Suprapubic skin (tissue), 4 donors: Measurements from ENCODE around the gene ARPC4.

Experiments
- POLR2A ChIP-seq, 2 donors: fragments of 450-650 bp; IDR thresholded peaks; one replicate each; pipeline ENCODE4 v1.6.1; 2017; ENCODE audit warnings: antibody characterized with exemption in 2 of 2, mild to moderate bottlenecking in 2 of 2, moderate library complexity in 2 of 2
- POLR2AphosphoS5 ChIP-seq, 3 donors: sonication (generic); formaldehyde crosslinking; IDR thresholded peaks; one replicate each; pipeline ENCODE4 v1.6.1; 2017; ENCODE audit warnings: antibody characterized with exemption in 3 of 3
- TF ChIP-seq, protein P1 (sequence below), 2 donors: fragments of 200-600 bp in 1 of 2; fragments of 450-650 bp in 1 of 2; sonication (generic) in 1 of 2; IDR thresholded peaks; one replicate each; pipeline ENCODE4 v1.5.1; 2016 to 2019; ENCODE audit warnings: antibody characterized with exemption in 2 of 2, mild to moderate bottlenecking in 1 of 2, moderate library complexity in 1 of 2

DNA sequence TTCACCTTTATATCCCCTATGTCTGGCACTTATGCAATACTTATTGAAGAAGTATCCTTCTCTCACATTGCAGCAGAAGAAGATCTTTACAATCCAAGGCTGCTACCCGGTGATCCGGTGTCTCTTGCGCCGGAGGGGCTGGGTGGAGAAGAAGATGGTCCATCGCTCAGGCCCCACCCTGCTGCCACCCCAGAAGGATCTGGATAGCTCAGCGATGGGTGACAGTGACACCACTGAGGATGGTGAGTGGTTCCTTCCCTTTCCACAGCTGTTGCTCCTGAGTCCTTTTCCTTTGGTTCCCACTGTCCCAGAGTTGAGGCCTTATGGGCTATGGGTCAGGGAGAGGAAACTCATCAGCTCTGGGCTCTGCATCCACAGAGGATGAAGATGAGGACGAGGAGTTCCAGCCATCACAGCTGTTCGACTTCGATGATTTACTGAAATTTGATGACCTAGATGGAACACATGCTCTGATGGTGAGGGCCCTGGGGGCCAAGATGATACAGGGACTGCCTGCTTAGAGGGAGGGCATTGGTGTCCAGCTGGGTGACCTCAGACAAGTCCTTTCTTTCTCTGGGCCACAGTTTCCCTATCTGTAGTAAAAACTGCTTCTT, 20.1 kb downstream of the ARPC4 start:
- no peak for TF ChIP-seq POLR2AphosphoS5 (IDR thresholded peaks at IDR 0.05)
- TF ChIP-seq, protein P1, sequence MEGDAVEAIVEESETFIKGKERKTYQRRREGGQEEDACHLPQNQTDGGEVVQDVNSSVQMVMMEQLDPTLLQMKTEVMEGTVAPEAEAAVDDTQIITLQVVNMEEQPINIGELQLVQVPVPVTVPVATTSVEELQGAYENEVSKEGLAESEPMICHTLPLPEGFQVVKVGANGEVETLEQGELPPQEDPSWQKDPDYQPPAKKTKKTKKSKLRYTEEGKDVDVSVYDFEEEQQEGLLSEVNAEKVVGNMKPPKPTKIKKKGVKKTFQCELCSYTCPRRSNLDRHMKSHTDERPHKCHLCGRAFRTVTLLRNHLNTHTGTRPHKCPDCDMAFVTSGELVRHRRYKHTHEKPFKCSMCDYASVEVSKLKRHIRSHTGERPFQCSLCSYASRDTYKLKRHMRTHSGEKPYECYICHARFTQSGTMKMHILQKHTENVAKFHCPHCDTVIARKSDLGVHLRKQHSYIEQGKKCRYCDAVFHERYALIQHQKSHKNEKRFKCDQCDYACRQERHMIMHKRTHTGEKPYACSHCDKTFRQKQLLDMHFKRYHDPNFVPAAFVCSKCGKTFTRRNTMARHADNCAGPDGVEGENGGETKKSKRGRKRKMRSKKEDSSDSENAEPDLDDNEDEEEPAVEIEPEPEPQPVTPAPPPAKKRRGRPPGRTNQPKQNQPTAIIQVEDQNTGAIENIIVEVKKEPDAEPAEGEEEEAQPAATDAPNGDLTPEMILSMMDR (IDR thresholded peaks at IDR 0.05): no peak
- TF ChIP-seq POLR2A (IDR thresholded peaks at IDR 0.05): no peak
